NCI-H146 treated with DMSO at 0.1 percent for 48 hours (cell line): Measurements from ENCODE around the gene STRBP.
A peak's percentile ranks its signal among the peaks of the same experiment; 100 is the strongest.
"Not testable (repeated sequence)": the region's sequence is repeated elsewhere in the genome, so short reads cannot be mapped to it uniquely, and the experiment has no call there.

Experiments used
- DNase-seq: peaks from one replicate; lab custom pipeline; 2025; ENCODE audit not compliant: unreplicated experiment; lab: John Stamatoyannopoulos, UW

The STRBP gene

GRCh38 chr9:123283455-123283854 lies 15.1 kb upstream of the STRBP start:
- no peak for DNase-seq

- peak; percentile 45 for DNase-seq
Measured at GRCh38 chr9:123283048-123283408, 14.6 kb upstream of the STRBP start.

- DNase-seq, result no peak
Measured at GRCh38 chr9:123282362-123283047, 14.1 kb upstream of the STRBP start.

GRCh38 chr9:123281659-123282350 lies 13.4 kb upstream of the STRBP start:
- no peak for DNase-seq

GRCh38 chr9:123278879-123279493 lies 10.6 kb upstream of the STRBP start:
- DNase-seq, result not testable (repeated sequence)

- no peak for DNase-seq
Measured at GRCh38 chr9:123278361-123278760, 10.0 kb upstream of the STRBP start.

GRCh38 chr9:123276551-123276950 lies 8.2 kb upstream of the STRBP start:
- DNase-seq, result no peak

GRCh38 chr9:123271133-123271532 lies 2.7 kb upstream of the STRBP start:
- not testable (repeated sequence) for DNase-seq

GRCh38 chr9:123269281-123269680 lies 895 bp upstream of the STRBP start:
- no peak for DNase-seq

GRCh38 chr9:123268199-123268464 lies 254 bp downstream of the STRBP start:
- DNase-seq, result no peak

GRCh38 chr9:123267481-123268198 lies 746 bp downstream of the STRBP start:
- no peak for DNase-seq

- no peak for DNase-seq
Measured at GRCh38 chr9:123266655-123267399, 1.6 kb downstream of the STRBP start.

- DNase-seq, result no peak
Measured at GRCh38 chr9:123265833-123266232, 2.6 kb downstream of the STRBP start.

GRCh38 chr9:123263227-123263626 lies 5.2 kb downstream of the STRBP start:
- DNase-seq, result no peak

GRCh38 chr9:123262338-123262737 lies 6.0 kb downstream of the STRBP start:
- no peak for DNase-seq

GRCh38 chr9:123261006-123261677 lies 7.2 kb downstream of the STRBP start:
- DNase-seq, result no peak

- DNase-seq, result no peak
Measured at GRCh38 chr9:123260340-123260739, 8.0 kb downstream of the STRBP start.

- no peak for DNase-seq
Measured at GRCh38 chr9:123257276-123257675, 11.1 kb downstream of the STRBP start.

GRCh38 chr9:123255718-123256117 lies 12.7 kb downstream of the STRBP start:
- no peak for DNase-seq

GRCh38 chr9:123253204-123253603 lies 15.2 kb downstream of the STRBP start:
- DNase-seq, result no peak

- DNase-seq, result peak; percentile 23
Measured at GRCh38 chr9:123251741-123252140, 16.6 kb downstream of the STRBP start.
